Activated T-cell treated with anti-CD3 and anti-CD28 coated beads for 1 hour (primary cell): ENCODE measurements around the gene PRELP.
"Not testable (repeated sequence)": the region's sequence is repeated elsewhere in the genome, so short reads cannot be mapped to it uniquely, and the experiment has no call there.

Experiments used
- DNase-seq: peaks from one replicate; pipeline ENCODE4 v3.0.0-alpha.2; 2020; ENCODE audit warnings: low read depth

PRELP gene

GRCh38 chr1:203475012-203475981, at the start of gene PRELP:
Gene PRELP, plus strand, starts transcription at chr1:203475806. Its CDS starts 7,379 bp downstream, at chr1:203483185.
- DNase-seq, result no peak

- no peak for DNase-seq
Measured at GRCh38 chr1:203426366-203426765, 49.2 kb upstream of the PRELP start.

GRCh38 chr1:203426870-203427269, 48.7 kb upstream of the PRELP start:
- DNase-seq, result no peak

GRCh38 chr1:203427451-203427850, 48.2 kb upstream of the PRELP start:
- no peak for DNase-seq

- no peak for DNase-seq
Measured at GRCh38 chr1:203428981-203429599, 46.5 kb upstream of the PRELP start.

GRCh38 chr1:203435615-203436014, 40.0 kb upstream of the PRELP start:
- no peak for DNase-seq

GRCh38 chr1:203437696-203438315, 37.8 kb upstream of the PRELP start:
- no peak for DNase-seq

- no peak for DNase-seq
Measured at GRCh38 chr1:203439131-203439730, 36.4 kb upstream of the PRELP start.

- no peak for DNase-seq
Measured at GRCh38 chr1:203440771-203441170, 34.8 kb upstream of the PRELP start.

GRCh38 chr1:203441766-203442165, 33.8 kb upstream of the PRELP start:
- DNase-seq, result no peak

GRCh38 chr1:203442821-203443220, 32.8 kb upstream of the PRELP start:
- no peak for DNase-seq

GRCh38 chr1:203443296-203443695, 32.3 kb upstream of the PRELP start:
- no peak for DNase-seq

GRCh38 chr1:203444171-203444576, 31.4 kb upstream of the PRELP start:
- no peak for DNase-seq

- DNase-seq, result no peak
Measured at GRCh38 chr1:203447151-203447550, 28.5 kb upstream of the PRELP start.

- not testable (repeated sequence) for DNase-seq
Measured at GRCh38 chr1:203447598-203447997, 28.0 kb upstream of the PRELP start.

GRCh38 chr1:203448521-203449061, 27.0 kb upstream of the PRELP start:
- no peak for DNase-seq

GRCh38 chr1:203450001-203450400, 25.6 kb upstream of the PRELP start:
- DNase-seq, result no peak

GRCh38 chr1:203450479-203451149, 25.0 kb upstream of the PRELP start:
- DNase-seq, result no peak

- DNase-seq, result no peak
Measured at GRCh38 chr1:203451836-203452784, 23.5 kb upstream of the PRELP start.

GRCh38 chr1:203453016-203453415, 22.6 kb upstream of the PRELP start:
- no peak for DNase-seq
